Measurements from ENCODE around the gene TERT. TPM values are rescaled to one million over a fixed set of nuclear protein-coding genes. Genes with fewer than 3 reads are reported as not detected.

TERT gene
- total and polyA plus RNA-seq, 2 of the 13 experiments (the other 11 are each of a cell fraction or from before 2014, with no cell fraction given): 4.3 to 5.9 TPM

GRCh38 chr5:1204693-1205242 lies 90.1 kb downstream of the TERT start (continued):
- TF ChIP-seq GZF1 (CRISPR knock-in tag; IDR thresholded peaks at IDR 0.05) (no peak), BCLAF1 (IDR thresholded peaks at IDR 0.05) (no peak), ZNF263 (CRISPR knock-in tag; IDR thresholded peaks at IDR 0.05) (peak; percentile 81), EHMT2 (IDR thresholded peaks at IDR 0.05; ENCODE audit: borderline replicate concordance, low read depth, low read length) (no peak), SP4 (CRISPR knock-in tag; IDR thresholded peaks at IDR 0.05) (peak; percentile 38; the same call in 1 of the 2 replicates), POLR2AphosphoS5 (IDR thresholded peaks at IDR 0.05; ENCODE audit: low read depth, low read length) (no peak), ISL2 (CRISPR knock-in tag; IDR thresholded peaks at IDR 0.05) (0 out of 2 replicates have a peak, but pooled peaks have one; percentile 11), RAD51 (IDR thresholded peaks at IDR 0.05; ENCODE audit: borderline replicate concordance) (no peak), MTF1 (CRISPR knock-in tag; IDR thresholded peaks at IDR 0.05) (no peak), KDM2A (CRISPR knock-in tag; IDR thresholded peaks at IDR 0.05; ENCODE audit: borderline replicate concordance, low read depth) (peak; percentile 18; the same call in 1 of the 2 replicates), IRF1 (CRISPR knock-in tag; IDR thresholded peaks at IDR 0.05; ENCODE audit: low read depth) (no peak), HNRNPLL (IDR thresholded peaks at IDR 0.05; ENCODE audit: low read depth, low read length, poor library complexity, severe bottlenecking) (peak; percentile 4), ELK4 (CRISPR knock-in tag; IDR thresholded peaks at IDR 0.05; ENCODE audit: borderline replicate concordance) (no peak), ZFYVE20 (CRISPR knock-in tag; IDR thresholded peaks at IDR 0.05; ENCODE audit: borderline replicate concordance, low read depth) (no peak), ZNF451 (CRISPR knock-in tag; IDR thresholded peaks at IDR 0.05) (no peak)
- TF ChIP-seq, protein P1, sequence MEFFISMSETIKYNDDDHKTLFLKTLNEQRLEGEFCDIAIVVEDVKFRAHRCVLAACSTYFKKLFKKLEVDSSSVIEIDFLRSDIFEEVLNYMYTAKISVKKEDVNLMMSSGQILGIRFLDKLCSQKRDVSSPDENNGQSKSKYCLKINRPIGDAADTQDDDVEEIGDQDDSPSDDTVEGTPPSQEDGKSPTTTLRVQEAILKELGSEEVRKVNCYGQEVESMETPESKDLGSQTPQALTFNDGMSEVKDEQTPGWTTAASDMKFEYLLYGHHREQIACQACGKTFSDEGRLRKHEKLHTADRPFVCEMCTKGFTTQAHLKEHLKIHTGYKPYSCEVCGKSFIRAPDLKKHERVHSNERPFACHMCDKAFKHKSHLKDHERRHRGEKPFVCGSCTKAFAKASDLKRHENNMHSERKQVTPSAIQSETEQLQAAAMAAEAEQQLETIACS (CRISPR knock-in tag; IDR thresholded peaks at IDR 0.05): no peak
- TF ChIP-seq, protein P2, sequence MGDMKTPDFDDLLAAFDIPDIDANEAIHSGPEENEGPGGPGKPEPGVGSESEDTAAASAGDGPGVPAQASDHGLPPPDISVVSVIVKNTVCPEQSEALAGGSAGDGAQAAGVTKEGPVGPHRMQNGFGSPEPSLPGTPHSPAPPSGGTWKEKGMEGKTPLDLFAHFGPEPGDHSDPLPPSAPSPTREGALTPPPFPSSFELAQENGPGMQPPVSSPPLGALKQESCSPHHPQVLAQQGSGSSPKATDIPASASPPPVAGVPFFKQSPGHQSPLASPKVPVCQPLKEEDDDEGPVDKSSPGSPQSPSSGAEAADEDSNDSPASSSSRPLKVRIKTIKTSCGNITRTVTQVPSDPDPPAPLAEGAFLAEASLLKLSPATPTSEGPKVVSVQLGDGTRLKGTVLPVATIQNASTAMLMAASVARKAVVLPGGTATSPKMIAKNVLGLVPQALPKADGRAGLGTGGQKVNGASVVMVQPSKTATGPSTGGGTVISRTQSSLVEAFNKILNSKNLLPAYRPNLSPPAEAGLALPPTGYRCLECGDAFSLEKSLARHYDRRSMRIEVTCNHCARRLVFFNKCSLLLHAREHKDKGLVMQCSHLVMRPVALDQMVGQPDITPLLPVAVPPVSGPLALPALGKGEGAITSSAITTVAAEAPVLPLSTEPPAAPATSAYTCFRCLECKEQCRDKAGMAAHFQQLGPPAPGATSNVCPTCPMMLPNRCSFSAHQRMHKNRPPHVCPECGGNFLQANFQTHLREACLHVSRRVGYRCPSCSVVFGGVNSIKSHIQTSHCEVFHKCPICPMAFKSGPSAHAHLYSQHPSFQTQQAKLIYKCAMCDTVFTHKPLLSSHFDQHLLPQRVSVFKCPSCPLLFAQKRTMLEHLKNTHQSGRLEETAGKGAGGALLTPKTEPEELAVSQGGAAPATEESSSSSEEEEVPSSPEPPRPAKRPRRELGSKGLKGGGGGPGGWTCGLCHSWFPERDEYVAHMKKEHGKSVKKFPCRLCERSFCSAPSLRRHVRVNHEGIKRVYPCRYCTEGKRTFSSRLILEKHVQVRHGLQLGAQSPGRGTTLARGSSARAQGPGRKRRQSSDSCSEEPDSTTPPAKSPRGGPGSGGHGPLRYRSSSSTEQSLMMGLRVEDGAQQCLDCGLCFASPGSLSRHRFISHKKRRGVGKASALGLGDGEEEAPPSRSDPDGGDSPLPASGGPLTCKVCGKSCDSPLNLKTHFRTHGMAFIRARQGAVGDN (CRISPR knock-in tag; IDR thresholded peaks at IDR 0.05): peak; percentile 36; the same call in 1 of the 2 replicates
- TF ChIP-seq, protein P3, sequence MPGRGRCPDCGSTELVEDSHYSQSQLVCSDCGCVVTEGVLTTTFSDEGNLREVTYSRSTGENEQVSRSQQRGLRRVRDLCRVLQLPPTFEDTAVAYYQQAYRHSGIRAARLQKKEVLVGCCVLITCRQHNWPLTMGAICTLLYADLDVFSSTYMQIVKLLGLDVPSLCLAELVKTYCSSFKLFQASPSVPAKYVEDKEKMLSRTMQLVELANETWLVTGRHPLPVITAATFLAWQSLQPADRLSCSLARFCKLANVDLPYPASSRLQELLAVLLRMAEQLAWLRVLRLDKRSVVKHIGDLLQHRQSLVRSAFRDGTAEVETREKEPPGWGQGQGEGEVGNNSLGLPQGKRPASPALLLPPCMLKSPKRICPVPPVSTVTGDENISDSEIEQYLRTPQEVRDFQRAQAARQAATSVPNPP (CRISPR knock-in tag; IDR thresholded peaks at IDR 0.05): no peak

All from HepG2 (cell line).